Endothelial cell (in vitro differentiated cells): ENCODE data around the gene VTI1A. TPM values are rescaled to one million over a fixed set of nuclear protein-coding genes. Genes with fewer than 3 reads are reported as not detected.

Source experiments
- DNase-seq: peaks from one replicate; pipeline ENCODE4 v3.0.0; 2021; ENCODE audit warnings: low spot score
- H3K27ac Mint-ChIP-seq: one replicate; pipeline ENCODE4 v1.8.0; 2021; ENCODE audit warnings: mixed read lengths, inconsistent platforms; ENCODE audit not compliant: unreplicated experiment
- H3K27me3 Mint-ChIP-seq: one replicate; pipeline ENCODE4 v1.8.0; 2021; ENCODE audit warnings: mild to moderate bottlenecking, moderate library complexity, mixed read lengths, inconsistent platforms; ENCODE audit not compliant: unreplicated experiment
- H3K36me3 Mint-ChIP-seq: one replicate; pipeline ENCODE4 v1.8.0; 2021; ENCODE audit warnings: mild to moderate bottlenecking, low read depth, mixed read lengths, inconsistent platforms; ENCODE audit not compliant: unreplicated experiment
- H3K4me1 Mint-ChIP-seq: one replicate; pipeline ENCODE4 v1.8.0; 2021; ENCODE audit warnings: mild to moderate bottlenecking, mixed read lengths, inconsistent platforms; ENCODE audit not compliant: unreplicated experiment
- H3K4me3 Mint-ChIP-seq: one replicate; pipeline ENCODE4 v1.8.0; 2021; ENCODE audit warnings: mild to moderate bottlenecking, mixed read lengths, inconsistent platforms; ENCODE audit not compliant: unreplicated experiment
- H3K9me3 Mint-ChIP-seq: one replicate; pipeline ENCODE4 v1.8.0; 2021; ENCODE audit warnings: mixed read lengths, inconsistent platforms; ENCODE audit not compliant: unreplicated experiment
- CTCF ChIP-seq: fragments of 200-600 bp; sonication (generic); IDR thresholded peaks from one replicate; pipeline ENCODE4 v1.5.0; 2021; ENCODE audit warnings: antibody characterized with exemption; ENCODE audit not compliant: unreplicated experiment
- total RNA-seq: library from RNA; stranded (reverse); fragmentation: NEBNext Ultra II Directional; extraction: Animal tissue kit (Norgen Biotek cat#: 25700); gene quantifications from one replicate; pipeline ENCODE4 v1.2.1, GENCODE V29; 2021; ENCODE audit not compliant: unreplicated experiment

The VTI1A gene
- total RNA-seq, 1 donor from 2014 or later, result 35.4 TPM

DNA sequence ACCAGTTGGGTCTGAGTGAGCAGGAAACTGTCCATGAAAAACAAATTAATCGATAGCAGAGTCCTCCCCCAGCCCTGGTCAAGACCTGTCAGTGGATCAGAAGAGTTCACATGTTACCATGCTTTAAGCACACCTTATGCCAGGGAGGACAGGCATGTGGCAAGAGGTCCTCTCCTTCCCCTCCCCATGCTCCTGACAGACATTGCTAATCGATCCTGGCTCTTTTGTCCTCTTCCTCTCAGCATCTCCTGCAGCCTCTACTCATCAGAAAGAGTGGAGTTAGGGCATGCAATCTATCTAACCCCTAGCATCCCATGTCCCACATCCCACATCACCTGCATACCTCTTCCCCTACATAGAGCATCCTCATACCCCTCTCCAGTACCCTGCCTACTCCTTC, 385.9 kb downstream of the VTI1A start:
- H3K27ac Mint-ChIP-seq, result no peak overlapping the region
- peaks cover 5% of the 10 kb centered on the region for H3K36me3 Mint-ChIP-seq
- peak overlapping the region; percentile 15 for H3K4me3 Mint-ChIP-seq
- DNase-seq, result no peak
- H3K27me3 Mint-ChIP-seq, result peaks cover 2% of the 10 kb centered on the region
- H3K9me3 Mint-ChIP-seq, result no peaks in the 10 kb centered on the region
- peaks cover 2% of the 10 kb centered on the region for H3K4me1 Mint-ChIP-seq
- TF ChIP-seq CTCF, result no peak

DNA sequence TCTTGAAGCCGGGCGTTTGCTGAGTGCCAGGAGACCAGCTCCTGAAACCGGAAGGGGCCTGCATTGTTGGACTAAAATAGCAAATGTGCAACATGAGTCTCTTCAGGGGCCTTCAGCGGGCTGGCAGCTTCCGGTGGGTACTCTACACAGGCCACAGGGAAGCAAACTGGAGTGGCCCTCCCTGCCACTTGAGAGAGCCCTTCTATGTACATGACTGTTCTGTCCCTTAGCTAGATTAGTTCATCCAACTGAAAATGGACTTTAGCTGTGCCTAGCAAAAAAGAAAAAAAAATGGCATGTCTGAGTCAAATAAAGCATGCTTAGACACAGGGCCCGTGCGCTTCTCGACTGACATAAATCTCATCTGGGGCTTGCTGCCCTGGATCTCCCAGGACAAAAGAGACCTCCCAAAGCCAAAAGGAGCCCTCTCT, 387.8 kb downstream of the VTI1A start:
- Mint-ChIP-seq H3K4me1 (peaks cover 5% of the 10 kb centered on the region), H3K4me3 (no peak overlapping the region), H3K27me3 (peaks cover 7% of the 10 kb centered on the region), H3K9me3 (no peaks in the 10 kb centered on the region), H3K27ac (no peak overlapping the region), H3K36me3 (peaks cover 5% of the 10 kb centered on the region)
- DNase-seq, result no peak
- no peak for TF ChIP-seq CTCF

DNA sequence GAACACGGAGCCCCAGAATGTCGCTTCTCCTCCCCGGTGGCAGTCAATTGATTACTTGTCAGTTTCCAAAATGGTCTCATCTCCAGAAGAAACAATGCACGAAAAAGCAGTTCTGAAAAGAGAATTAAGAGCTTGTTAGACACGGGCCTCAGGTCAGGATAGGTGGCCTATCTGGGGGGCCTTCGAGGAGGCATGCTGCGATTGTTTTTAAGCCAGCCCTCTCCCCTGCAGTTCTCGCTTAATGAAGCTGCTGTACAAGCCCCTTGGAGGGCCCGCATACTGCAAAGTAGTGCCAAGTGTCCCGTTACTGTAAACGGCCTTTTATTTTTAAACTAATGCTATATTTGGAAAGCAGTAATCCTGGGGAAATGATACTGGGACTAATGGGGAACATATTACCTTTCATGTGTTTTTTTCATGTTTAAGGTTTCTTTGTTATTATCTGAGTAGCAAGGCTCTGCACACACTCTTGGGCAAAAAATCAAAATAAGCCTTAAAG, 388.3 kb downstream of the VTI1A start:
- Mint-ChIP-seq H3K9me3 (no peaks in the 10 kb centered on the region), H3K27ac (no peak overlapping the region), H3K36me3 (peaks cover 5% of the 10 kb centered on the region), H3K4me3 (no peak overlapping the region), H3K27me3 (peaks cover 7% of the 10 kb centered on the region), H3K4me1 (peaks cover 5% of the 10 kb centered on the region)
- no peak for TF ChIP-seq CTCF
- no peak for DNase-seq

DNA sequence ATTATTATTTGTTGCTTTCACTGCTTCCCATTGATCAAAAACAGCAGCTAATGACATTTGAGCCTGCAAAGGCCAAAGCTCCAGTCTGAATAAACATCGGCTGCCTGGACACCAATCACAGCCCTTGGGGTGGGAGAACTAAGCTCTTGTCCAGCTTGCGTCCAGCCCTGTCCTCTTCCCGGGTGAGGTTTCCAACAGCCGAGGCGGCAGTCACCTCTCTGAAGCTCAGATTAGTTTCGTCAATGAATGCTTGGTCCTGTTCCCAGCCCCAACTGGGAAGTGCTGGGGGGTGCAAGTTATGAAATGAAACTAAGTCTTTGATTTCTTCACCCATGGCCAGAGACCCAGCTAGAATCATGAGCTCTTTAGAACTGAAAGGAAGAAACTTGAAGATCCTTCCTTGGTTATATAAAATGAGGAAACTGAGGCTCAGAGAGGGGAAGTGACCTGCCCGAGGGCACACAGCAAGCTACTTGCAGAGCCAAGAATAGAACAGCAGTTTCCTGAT, 389.0 kb downstream of the VTI1A start:
- Mint-ChIP-seq H3K4me3 (no peak overlapping the region), H3K4me1 (peaks cover 5% of the 10 kb centered on the region), H3K27ac (no peak overlapping the region), H3K36me3 (peaks cover 5% of the 10 kb centered on the region), H3K9me3 (no peaks in the 10 kb centered on the region), H3K27me3 (peaks cover 7% of the 10 kb centered on the region)
- no peak for TF ChIP-seq CTCF
- no peak for DNase-seq

DNA sequence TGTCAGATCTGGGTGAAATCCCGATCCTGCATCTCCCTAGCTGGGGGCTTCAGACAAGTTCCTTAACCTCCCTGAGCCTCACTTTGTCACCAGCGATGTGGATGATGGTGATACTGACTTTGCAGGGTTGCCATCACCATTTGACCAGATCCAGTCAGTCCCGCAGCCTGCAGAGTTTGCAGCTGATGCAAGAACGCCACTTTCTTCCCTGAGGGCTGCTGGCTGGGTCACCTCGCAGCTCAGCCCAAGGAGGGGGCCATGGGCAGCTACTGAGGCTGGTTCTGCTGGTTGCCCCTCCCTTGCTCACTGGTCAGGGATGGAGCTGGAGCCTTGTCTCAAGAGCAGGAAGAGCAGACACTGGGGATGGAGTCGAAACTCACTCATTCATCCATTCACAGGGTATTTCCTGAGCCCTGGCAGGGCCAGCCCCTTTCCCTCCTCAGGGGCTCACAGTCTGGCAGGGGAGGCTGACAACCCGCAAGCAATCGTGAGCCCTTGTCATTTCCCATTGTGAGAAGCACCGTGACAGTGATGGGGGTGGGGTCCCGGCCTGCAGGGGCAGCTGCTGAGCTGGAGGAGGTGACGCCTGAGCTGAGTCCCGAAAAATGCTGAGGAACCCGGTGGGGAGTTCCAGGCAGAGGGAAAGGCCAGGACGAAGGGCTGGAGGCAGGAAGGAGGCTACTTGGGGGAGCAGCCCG, 391.9 kb downstream of the VTI1A start:
- peaks cover 9% of the 10 kb centered on the region for H3K27me3 Mint-ChIP-seq
- no peak overlapping the region for H3K4me3 Mint-ChIP-seq
- H3K9me3 Mint-ChIP-seq, result no peaks in the 10 kb centered on the region
- no peaks in the 10 kb centered on the region for H3K36me3 Mint-ChIP-seq
- no peak for TF ChIP-seq CTCF
- no peak overlapping the region for H3K27ac Mint-ChIP-seq
- H3K4me1 Mint-ChIP-seq, result peaks cover 6% of the 10 kb centered on the region
- no peak for DNase-seq
